Activated CD4-positive, CD25-positive, alpha-beta regulatory T cell treated with anti-CD3 and anti-CD28 coated beads, Interleukin-2, amount 50 U/mL, for 16 hours (primary cell): ENCODE results near the gene DGKI.
A peak's percentile ranks its signal among the peaks of the same experiment; 100 is the strongest.

Source experiments
- DNase-seq: peaks from one replicate; pipeline ENCODE4 v3.0.0-alpha.2; 2020; ENCODE audit warnings: low read depth, low spot score

Gene DGKI

GRCh38 chr7:137656850-137657232, 189.9 kb downstream of the DGKI start:
- DNase-seq: no peak

DNA sequence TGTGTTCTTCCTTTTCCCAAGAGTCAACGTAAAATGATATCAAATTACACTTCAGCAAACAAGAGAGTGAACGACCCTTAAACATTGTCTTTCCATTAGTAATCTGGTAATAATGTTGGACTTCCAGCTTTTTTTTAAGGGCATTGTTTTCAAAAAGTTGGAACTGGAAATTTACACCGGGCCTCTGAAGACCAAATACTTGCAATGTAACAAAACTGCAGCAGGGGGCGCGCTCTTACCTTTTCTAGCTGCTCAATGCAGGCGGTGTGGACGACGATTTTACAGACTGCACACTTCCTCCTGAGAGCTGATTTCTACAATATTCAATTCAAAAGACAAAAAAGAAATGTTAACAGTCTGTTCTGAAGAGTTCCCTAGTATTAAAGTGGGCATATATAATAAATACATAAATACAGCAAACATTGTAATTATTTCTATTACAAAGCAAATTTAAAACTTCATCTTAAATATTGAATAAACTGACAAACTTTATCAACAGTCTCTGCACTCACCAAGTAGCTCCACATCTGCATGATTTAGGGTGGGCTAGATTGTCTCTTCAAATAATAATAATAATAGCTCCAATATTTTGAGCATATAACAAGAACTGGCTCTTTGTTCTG, 190.4 kb downstream of the DGKI start:
- DNase-seq: peak; percentile 21

DNA sequence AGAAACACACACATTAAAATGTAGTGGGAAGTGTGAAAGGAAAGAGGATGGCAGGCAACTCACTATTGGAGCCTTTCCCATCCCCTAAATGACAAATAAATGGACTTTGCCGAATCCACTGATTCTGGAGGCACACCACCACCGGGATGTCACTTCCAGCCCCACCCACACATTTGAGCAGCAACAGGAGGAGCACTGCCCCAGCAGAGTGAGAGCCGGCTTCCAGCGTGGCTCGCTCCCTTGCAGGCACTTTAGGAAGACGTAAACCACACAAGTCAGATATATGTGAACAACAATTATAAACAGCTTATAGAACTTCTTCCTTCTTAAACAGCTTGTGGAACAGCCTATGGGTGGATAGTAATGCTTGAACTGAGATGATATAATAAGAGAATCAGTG, 191.0 kb downstream of the DGKI start:
- DNase-seq: no peak

- no peak for DNase-seq
Measured at GRCh38 chr7:137652721-137653120, 194.1 kb downstream of the DGKI start.

GRCh38 chr7:137647905-137648565, 198.7 kb downstream of the DGKI start:
- no peak for DNase-seq

DNA sequence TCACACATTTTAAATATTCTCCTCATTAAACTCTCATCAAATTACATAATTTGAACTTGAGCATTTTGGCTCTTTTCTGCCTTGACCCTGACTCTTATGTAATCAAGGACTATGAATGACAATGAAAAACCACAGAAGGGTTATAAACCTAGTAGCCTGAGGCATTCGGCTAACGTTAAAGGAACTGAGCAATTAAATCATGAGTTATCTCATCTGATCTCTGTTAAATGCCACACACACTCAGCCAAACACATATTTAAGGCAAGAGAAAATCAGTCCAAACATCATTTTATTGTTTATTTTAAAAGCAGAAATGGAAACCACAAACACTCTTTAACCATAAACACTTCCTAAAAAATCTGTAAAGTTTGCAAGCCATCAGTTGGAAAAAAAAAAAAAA, 204.3 kb downstream of the DGKI start:
- DNase-seq: no peak

- DNase-seq: no peak
Measured at GRCh38 chr7:137642031-137642430, 204.7 kb downstream of the DGKI start.

DNA sequence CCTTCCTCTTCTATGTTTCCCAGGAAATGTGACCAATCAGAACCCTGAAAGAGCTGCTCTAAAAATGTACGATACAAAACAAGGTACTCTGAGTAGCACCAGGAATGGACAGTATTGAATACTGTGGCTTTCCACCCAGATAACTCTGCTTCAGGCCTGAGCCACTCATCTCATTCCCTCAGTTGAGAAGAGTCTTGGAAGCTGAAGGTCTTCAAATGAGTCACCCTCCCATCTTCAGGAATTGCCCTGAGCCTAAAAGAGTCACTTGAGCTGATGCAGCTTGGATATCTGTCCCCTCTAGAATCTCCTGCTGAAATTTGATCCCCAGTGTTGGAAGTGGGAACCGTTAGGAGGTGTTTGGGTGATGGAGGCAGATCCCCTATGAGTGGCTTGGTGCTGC, 210.4 kb downstream of the DGKI start:
- no peak for DNase-seq

DNA sequence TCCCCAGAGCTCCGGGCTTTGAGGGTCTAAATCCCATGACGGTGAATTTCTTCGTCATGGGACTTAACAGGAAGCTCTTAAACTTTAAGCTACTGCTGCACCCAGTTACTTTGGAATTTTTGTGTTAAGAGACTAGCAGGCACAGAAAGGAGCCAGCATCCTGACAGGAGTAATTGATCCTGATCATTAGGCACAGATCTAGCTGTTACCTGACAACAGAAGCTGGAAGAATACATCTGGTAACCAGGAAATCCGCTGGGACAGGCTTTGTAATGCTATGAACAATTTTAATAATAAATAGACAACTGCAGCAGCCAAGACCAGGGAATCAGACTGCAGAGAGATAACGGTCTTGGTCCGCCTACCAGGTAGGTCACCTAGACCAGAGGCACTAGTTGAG, 210.9 kb downstream of the DGKI start:
- DNase-seq: no peak

- no peak for DNase-seq
Measured at GRCh38 chr7:137635132-137635531, 211.6 kb downstream of the DGKI start.

- no peak for DNase-seq
Measured at GRCh38 chr7:137634356-137634755, 212.4 kb downstream of the DGKI start.

GRCh38 chr7:137633133-137633532, 213.6 kb downstream of the DGKI start:
- DNase-seq: no peak

DNA sequence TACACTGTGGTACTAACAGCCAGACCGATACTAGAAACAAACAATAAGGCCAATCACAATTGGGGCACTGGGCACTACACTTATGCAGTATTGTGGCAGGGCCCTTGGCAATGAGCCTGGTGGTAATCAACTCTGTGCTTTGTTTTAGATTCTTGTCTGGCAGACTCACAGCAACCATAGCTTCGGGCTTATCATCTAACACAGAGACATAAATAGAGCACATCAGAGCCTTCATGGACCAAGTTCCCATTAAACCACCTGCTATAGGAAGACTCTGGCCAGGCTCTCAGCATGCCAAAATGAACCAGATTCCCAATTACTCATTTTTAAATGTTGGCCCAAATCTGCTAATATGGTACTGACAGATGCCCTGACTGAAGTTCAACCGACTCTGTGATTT, 218.6 kb downstream of the DGKI start:
- DNase-seq: no peak

- DNase-seq: no peak
Measured at GRCh38 chr7:137626469-137627067, 220.2 kb downstream of the DGKI start.

DNA sequence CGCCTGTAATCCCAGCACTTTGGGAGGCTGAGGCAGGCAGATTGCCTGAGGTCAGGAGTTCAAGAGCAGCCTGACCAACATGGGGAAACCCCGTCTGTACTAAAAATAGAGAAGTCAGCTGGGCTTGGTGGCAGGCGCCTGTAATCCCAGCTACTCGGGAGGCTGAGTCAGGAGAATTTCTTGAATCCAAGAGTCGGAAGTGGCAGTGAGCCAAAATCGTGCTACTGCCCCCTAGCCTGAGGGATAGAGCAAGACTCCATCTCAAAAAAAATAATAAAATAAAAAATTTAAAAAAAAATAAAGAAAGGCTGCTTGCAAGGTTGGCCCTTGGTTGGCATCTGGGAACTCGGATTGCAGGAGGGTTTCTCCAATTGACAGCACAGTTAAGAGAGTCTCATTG, 221.6 kb downstream of the DGKI start:
- DNase-seq: no peak

DNA sequence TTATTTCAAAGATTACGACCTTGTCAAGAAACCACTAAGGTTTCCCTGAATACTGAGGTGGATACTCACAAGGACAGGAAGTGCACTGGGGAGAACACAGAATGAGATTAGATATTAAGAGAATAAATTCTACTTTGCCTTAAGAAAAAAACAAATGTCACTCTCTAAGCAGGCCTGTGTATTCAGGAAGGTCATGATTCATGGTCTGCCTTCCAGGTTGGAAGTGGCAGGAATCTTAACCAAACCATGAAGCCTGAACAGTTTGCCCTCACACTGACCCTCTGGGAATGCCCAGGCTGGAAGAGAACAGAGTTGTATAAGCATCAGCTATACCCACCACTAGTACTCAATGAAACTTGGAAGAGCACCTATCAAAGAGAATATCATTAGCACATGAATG, 227.6 kb downstream of the DGKI start:
- DNase-seq: no peak

GRCh38 chr7:137618748-137619147, 228.0 kb downstream of the DGKI start:
- no peak for DNase-seq

DNA sequence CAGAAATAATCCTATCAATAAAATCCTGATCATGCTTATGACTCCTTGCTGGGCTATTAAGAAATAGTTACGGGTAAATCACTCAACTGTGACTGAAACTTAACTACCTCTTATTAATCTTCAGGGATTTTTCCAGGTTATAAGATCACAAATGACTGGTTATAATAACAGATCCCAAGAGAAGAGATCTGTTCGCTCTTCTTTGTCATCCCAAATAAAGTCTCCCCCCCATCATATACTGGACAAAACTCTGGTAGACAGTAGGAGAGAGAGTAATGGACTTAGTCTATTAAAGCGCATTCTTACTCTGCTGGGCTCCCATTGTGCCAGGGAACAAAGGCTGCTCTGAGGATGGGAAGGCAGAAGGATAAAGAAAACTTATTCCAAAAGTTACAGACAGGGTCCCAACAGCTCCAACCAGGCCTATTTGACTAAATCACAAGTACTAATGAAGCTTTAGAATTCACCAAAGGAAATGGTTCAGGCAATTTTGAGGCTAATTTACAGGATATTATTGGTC, 233.7 kb downstream of the DGKI start:
- no peak for DNase-seq

GRCh38 chr7:137611606-137612005, 235.2 kb downstream of the DGKI start:
- no peak for DNase-seq

- no peak for DNase-seq
Measured at GRCh38 chr7:137609500-137609899, 237.3 kb downstream of the DGKI start.

DNA sequence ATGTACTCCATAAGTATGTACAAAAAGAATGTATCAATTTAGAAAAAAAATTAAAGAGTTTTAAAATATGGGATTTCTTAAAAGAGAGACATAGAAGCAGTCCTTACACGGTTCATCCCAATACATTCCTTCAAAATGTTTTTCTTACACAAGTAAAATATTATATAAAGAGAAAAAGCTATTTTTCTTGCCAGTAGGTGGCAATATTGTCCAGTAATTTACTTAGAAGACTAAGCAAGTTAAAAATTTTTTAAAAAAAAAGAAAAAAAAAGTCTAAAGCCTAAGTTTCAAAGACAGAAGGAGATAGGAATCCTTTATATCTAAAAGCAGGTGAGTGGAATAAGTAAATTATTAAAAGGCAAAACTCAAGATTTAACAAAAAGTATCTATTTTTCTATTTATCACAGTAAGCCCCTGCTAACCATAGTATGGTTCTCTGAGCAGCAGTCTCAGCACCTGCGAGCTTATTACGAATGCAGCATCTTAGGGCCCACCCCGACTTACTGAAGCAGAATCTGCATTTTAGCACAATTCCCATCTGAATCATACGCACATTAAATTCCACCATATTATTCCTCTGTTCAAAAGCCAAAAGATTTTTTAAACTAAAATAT, 240.6 kb downstream of the DGKI start:
- no peak for DNase-seq

- DNase-seq: no peak
Measured at GRCh38 chr7:137603043-137603442, 243.7 kb downstream of the DGKI start.

GRCh38 chr7:137601642-137602041, 245.1 kb downstream of the DGKI start:
- DNase-seq: no peak
